Measurements from ENCODE around the gene RASA2. TPM values are rescaled to one million over a fixed set of nuclear protein-coding genes. Genes with fewer than 3 reads are reported as not detected.

Gene RASA2
- total RNA-seq, 1 experiment from 2014 or later, result 14.5 TPM

GRCh38 chr3:141657516-141657915, 170.7 kb downstream of the RASA2 start:
- in situ Hi-C loops (cut with HindIII; ENCODE audit: low pct_unique_long_range_greater_than_20kb, low sequenced_read_pairs), result no loop called here
- intact Hi-C loops (cut with micrococcal nuclease; ENCODE audit: unreplicated experiment), result no loop called here
- ATAC-seq, result no peak
- Histone ChIP-seq H3K9me3 (ENCODE audit: control insufficient read depth, insufficient read depth, low read depth, low read length) (peaks cover 9% of the 10 kb centered on the region; the same call in 1 of the 2 replicates), H3K27me3 (ENCODE audit: control insufficient read depth, insufficient read depth, low read length) (peaks cover 32% of the 10 kb centered on the region), H3K4me3 (ENCODE audit: low read depth in 2 of 2, low read length in 2 of 2) (no peak overlapping the region), H3K27ac (ENCODE audit: low read length) (no peak overlapping the region), H3K36me3 (ENCODE audit: control insufficient read depth, insufficient read depth, low read length) (no peaks in the 10 kb centered on the region), H3K4me1 (ENCODE audit: control insufficient read depth, insufficient read depth, low read length) (no peaks in the 10 kb centered on the region; the same call in 1 of the 2 replicates)
- DNase-seq (ENCODE audit: low read depth, low spot score), result no peak
- ChIA-PET CTCF (no interaction called here), POLR2A (no interaction called here)
- TF ChIP-seq POLR2AphosphoS5 (IDR thresholded peaks at IDR 0.05; ENCODE audit: low read depth, low read length) (no peak), TCF7L2 (IDR thresholded peaks at IDR 0.05; ENCODE audit: low read depth, low read length) (no peak), SIN3A (IDR thresholded peaks at IDR 0.05; ENCODE audit: borderline replicate concordance, insufficient read depth, low read depth, low read length) (no peak)
- TF ChIP-seq, protein P1, sequence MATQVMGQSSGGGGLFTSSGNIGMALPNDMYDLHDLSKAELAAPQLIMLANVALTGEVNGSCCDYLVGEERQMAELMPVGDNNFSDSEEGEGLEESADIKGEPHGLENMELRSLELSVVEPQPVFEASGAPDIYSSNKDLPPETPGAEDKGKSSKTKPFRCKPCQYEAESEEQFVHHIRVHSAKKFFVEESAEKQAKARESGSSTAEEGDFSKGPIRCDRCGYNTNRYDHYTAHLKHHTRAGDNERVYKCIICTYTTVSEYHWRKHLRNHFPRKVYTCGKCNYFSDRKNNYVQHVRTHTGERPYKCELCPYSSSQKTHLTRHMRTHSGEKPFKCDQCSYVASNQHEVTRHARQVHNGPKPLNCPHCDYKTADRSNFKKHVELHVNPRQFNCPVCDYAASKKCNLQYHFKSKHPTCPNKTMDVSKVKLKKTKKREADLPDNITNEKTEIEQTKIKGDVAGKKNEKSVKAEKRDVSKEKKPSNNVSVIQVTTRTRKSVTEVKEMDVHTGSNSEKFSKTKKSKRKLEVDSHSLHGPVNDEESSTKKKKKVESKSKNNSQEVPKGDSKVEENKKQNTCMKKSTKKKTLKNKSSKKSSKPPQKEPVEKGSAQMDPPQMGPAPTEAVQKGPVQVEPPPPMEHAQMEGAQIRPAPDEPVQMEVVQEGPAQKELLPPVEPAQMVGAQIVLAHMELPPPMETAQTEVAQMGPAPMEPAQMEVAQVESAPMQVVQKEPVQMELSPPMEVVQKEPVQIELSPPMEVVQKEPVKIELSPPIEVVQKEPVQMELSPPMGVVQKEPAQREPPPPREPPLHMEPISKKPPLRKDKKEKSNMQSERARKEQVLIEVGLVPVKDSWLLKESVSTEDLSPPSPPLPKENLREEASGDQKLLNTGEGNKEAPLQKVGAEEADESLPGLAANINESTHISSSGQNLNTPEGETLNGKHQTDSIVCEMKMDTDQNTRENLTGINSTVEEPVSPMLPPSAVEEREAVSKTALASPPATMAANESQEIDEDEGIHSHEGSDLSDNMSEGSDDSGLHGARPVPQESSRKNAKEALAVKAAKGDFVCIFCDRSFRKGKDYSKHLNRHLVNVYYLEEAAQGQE (IDR thresholded peaks at IDR 0.05; ENCODE audit: insufficient read depth in 1 of 2, low read depth in 2 of 2, low read length in 1 of 2), result no peak
- TF ChIP-seq, protein P2, sequence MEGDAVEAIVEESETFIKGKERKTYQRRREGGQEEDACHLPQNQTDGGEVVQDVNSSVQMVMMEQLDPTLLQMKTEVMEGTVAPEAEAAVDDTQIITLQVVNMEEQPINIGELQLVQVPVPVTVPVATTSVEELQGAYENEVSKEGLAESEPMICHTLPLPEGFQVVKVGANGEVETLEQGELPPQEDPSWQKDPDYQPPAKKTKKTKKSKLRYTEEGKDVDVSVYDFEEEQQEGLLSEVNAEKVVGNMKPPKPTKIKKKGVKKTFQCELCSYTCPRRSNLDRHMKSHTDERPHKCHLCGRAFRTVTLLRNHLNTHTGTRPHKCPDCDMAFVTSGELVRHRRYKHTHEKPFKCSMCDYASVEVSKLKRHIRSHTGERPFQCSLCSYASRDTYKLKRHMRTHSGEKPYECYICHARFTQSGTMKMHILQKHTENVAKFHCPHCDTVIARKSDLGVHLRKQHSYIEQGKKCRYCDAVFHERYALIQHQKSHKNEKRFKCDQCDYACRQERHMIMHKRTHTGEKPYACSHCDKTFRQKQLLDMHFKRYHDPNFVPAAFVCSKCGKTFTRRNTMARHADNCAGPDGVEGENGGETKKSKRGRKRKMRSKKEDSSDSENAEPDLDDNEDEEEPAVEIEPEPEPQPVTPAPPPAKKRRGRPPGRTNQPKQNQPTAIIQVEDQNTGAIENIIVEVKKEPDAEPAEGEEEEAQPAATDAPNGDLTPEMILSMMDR (IDR thresholded peaks at IDR 0.05), result no peak
- no TSS peak for BruUV-seq (replicated peaks)

GRCh38 chr3:141659821-141660613, 173.2 kb downstream of the RASA2 start:
- peak overlapping the region; percentile 49 to 55 for H3K4me3 ChIP-seq (ENCODE audit: low read depth in 2 of 2, low read length in 2 of 2)
- no TSS peak for BruUV-seq (replicated peaks)
- no peak for DNase-seq (ENCODE audit: low read depth, low spot score)

More at GRCh38 chr3:141659821-141660613, 173.2 kb downstream of the RASA2 start:
- H3K27me3 ChIP-seq (ENCODE audit: control insufficient read depth, insufficient read depth, low read length), result peaks cover 45% of the 10 kb centered on the region
- no peak overlapping the region for H3K27ac ChIP-seq (ENCODE audit: low read length)
- intact Hi-C loops (cut with micrococcal nuclease; ENCODE audit: unreplicated experiment) (no loop called here), in situ Hi-C loops (cut with HindIII; ENCODE audit: low pct_unique_long_range_greater_than_20kb, low sequenced_read_pairs) (no loop called here)
- H3K9me3 ChIP-seq (ENCODE audit: control insufficient read depth, insufficient read depth, low read depth, low read length), result peaks cover 9% of the 10 kb centered on the region; the same call in 1 of the 2 replicates
- no peaks in the 10 kb centered on the region; the same call in 1 of the 2 replicates for H3K4me1 ChIP-seq (ENCODE audit: control insufficient read depth, insufficient read depth, low read length)
- CTCF ChIA-PET, result no interaction called here
- TF ChIP-seq, protein P1 (IDR thresholded peaks at IDR 0.05; ENCODE audit: insufficient read depth in 1 of 2, low read depth in 2 of 2, low read length in 1 of 2), result 0 out of 4 replicates have a peak, but pooled peaks of 1 of the 2 experiments have one; percentile 11
- no peak for TF ChIP-seq POLR2AphosphoS5 (IDR thresholded peaks at IDR 0.05; ENCODE audit: low read depth, low read length)
- POLR2A ChIA-PET, result interaction anchor here (0.6 kb wide), 1 partner anchor 932 kb away, joined by 3 read pairs; no protein-coding TSS in a partner anchor
- H3K36me3 ChIP-seq (ENCODE audit: control insufficient read depth, insufficient read depth, low read length), result no peaks in the 10 kb centered on the region
- peak; percentile 93 for ATAC-seq
